Uterus (tissue), 2 donors: ENCODE measurements around the gene FIBCD1.

Source experiments
- CTCF ChIP-seq, 4 experiments: fragments of 200-600 bp in 2 of 4; fragments of 450-650 bp in 2 of 4; sonication (generic) in 2 of 4; IDR thresholded peaks; one replicate each; pipeline ENCODE4 v1.5.1; 2016 to 2019; ENCODE audit warnings: antibody characterized with exemption in 4 of 4, mild to moderate bottlenecking in 2 of 4, moderate library complexity in 1 of 4
- POLR2A ChIP-seq, 2 donors: fragments of 450-650 bp; IDR thresholded peaks; one replicate each; pipeline ENCODE4 v1.6.1; 2016; ENCODE audit warnings: antibody characterized with exemption in 2 of 2, mild to moderate bottlenecking in 1 of 2, moderate library complexity in 1 of 2

GRCh38 chr9:130886981-130887380 is 52.1 kb downstream of the FIBCD1 start:
- TF ChIP-seq CTCF (IDR thresholded peaks at IDR 0.05) (no peak), POLR2A (IDR thresholded peaks at IDR 0.05) (no peak)
